Suprapubic skin (tissue), 4 donors: Measurements from ENCODE around the gene CDH4. TPM values are rescaled to one million over a fixed set of nuclear protein-coding genes. Genes with fewer than 3 reads are reported as not detected.

ENCODE experiments used
- DNase-seq, 2 donors: peaks; one replicate each; pipeline ENCODE4 v3.0.0-alpha.2; 2019; ENCODE audit warnings: low spot score in 2 of 2
- H3K27ac ChIP-seq: fragments of 200-600 bp; sonication (generic); one replicate; pipeline ENCODE4 v1.5.1; 2019
- H3K27me3 ChIP-seq: fragments of 200-600 bp; sonication (generic); one replicate; pipeline ENCODE4 v1.5.1; 2019
- H3K36me3 ChIP-seq: fragments of 200-600 bp; sonication (generic); one replicate; pipeline ENCODE4 v1.5.1; 2019
- H3K4me1 ChIP-seq: fragments of 200-600 bp; sonication (generic); one replicate; pipeline ENCODE4 v1.5.1; 2019
- H3K4me3 ChIP-seq: fragments of 200-600 bp; sonication (generic); one replicate; pipeline ENCODE4 v1.5.1; 2019; ENCODE audit warnings: mild to moderate bottlenecking
- H3K9me3 ChIP-seq: fragments of 200-600 bp; sonication (generic); one replicate; pipeline ENCODE4 v1.5.1; 2019
- CTCF ChIP-seq, 2 donors: fragments of 200-600 bp in 1 of 2; fragments of 450-650 bp in 1 of 2; sonication (generic) in 1 of 2; IDR thresholded peaks; one replicate each; pipeline ENCODE4 v1.5.1; 2016 to 2019; ENCODE audit warnings: antibody characterized with exemption in 2 of 2, mild to moderate bottlenecking in 1 of 2, moderate library complexity in 1 of 2
- EP300 ChIP-seq: sonication (generic); formaldehyde crosslinking; IDR thresholded peaks from one replicate; pipeline ENCODE4 v1.6.1; 2017; ENCODE audit warnings: antibody characterized with exemption
- POLR2A ChIP-seq, 2 donors: fragments of 450-650 bp; IDR thresholded peaks; one replicate each; pipeline ENCODE4 v1.6.1; 2017; ENCODE audit warnings: antibody characterized with exemption in 2 of 2, mild to moderate bottlenecking in 2 of 2, moderate library complexity in 2 of 2
- POLR2AphosphoS5 ChIP-seq, 3 donors: sonication (generic); formaldehyde crosslinking; IDR thresholded peaks; one replicate each; pipeline ENCODE4 v1.6.1; 2017; ENCODE audit warnings: antibody characterized with exemption in 3 of 3
- WGBS: methylation state at CpG from one replicate; pipeline ENCODE4 v1.1.5; 2018; 5-methylcytosine and 5-hydroxymethylcytosine counted together
- total RNA-seq, 4 donors: library from RNA; depleted of rRNA; stranded (reverse); fragments of >200 nt; gene quantifications; one replicate each; pipeline ENCODE4 v1.1.0, GENCODE V29; 2016

CDH4 gene
- total RNA-seq, 4 donors from 2014 or later, result 0.91 to 5.9 (median 2.6) TPM

- H3K9me3 ChIP-seq, result no peaks in the 10 kb centered on the region
- no peaks in the 10 kb centered on the region for H3K36me3 ChIP-seq
- DNase-seq, result no peak
- H3K27ac ChIP-seq, result no peak overlapping the region
- no peaks in the 10 kb centered on the region for H3K4me1 ChIP-seq
- no peak overlapping the region for H3K4me3 ChIP-seq
- 95% methylated on average over 13 of the region's 13 CpGs for WGBS
- TF ChIP-seq POLR2A (IDR thresholded peaks at IDR 0.05) (no peak), CTCF (IDR thresholded peaks at IDR 0.05) (no peak), EP300 (no peak), POLR2AphosphoS5 (IDR thresholded peaks at IDR 0.05) (no peak)
- peaks cover 7% of the 10 kb centered on the region for H3K27me3 ChIP-seq
These were observed 304.6 kb downstream of the CDH4 start for GRCh38 chr20:61556673-61557072.

GRCh38 chr20:61557621-61558020 is 305.6 kb downstream of the CDH4 start:
- Histone ChIP-seq H3K27ac (no peak overlapping the region), H3K36me3 (no peaks in the 10 kb centered on the region), H3K27me3 (peaks cover 4% of the 10 kb centered on the region), H3K4me1 (no peaks in the 10 kb centered on the region), H3K4me3 (no peak overlapping the region), H3K9me3 (no peaks in the 10 kb centered on the region)
- DNase-seq, result no peak
- TF ChIP-seq POLR2A (IDR thresholded peaks at IDR 0.05) (no peak), EP300 (no peak), CTCF (IDR thresholded peaks at IDR 0.05) (no peak), POLR2AphosphoS5 (IDR thresholded peaks at IDR 0.05) (no peak)
- 93% methylated on average over 17 of the region's 17 CpGs for WGBS

- H3K4me3 ChIP-seq, result no peak overlapping the region
- DNase-seq, result no peak
- no peak overlapping the region for H3K27ac ChIP-seq
- no peaks in the 10 kb centered on the region for H3K36me3 ChIP-seq
- TF ChIP-seq EP300, result no peak
- no peak for TF ChIP-seq POLR2AphosphoS5 (IDR thresholded peaks at IDR 0.05)
- TF ChIP-seq POLR2A (IDR thresholded peaks at IDR 0.05), result no peak
- no peak for TF ChIP-seq CTCF (IDR thresholded peaks at IDR 0.05)
- no peaks in the 10 kb centered on the region for H3K9me3 ChIP-seq
- H3K27me3 ChIP-seq, result peaks cover 4% of the 10 kb centered on the region
- no peaks in the 10 kb centered on the region for H3K4me1 ChIP-seq
- 72% methylated on average over 10 of the region's 10 CpGs for WGBS
These were observed 306.7 kb downstream of the CDH4 start for GRCh38 chr20:61558726-61559125.

- H3K4me3 ChIP-seq, result no peak overlapping the region
- H3K36me3 ChIP-seq, result no peaks in the 10 kb centered on the region
- H3K9me3 ChIP-seq, result no peaks in the 10 kb centered on the region
- no peak for DNase-seq
- no peak overlapping the region for H3K27ac ChIP-seq
- H3K4me1 ChIP-seq, result no peaks in the 10 kb centered on the region
- WGBS, result 85% methylated on average over 14 of the region's 19 CpGs
- peaks cover 4% of the 10 kb centered on the region for H3K27me3 ChIP-seq
- TF ChIP-seq EP300, result no peak
- TF ChIP-seq POLR2AphosphoS5 (IDR thresholded peaks at IDR 0.05), result no peak
- no peak for TF ChIP-seq POLR2A (IDR thresholded peaks at IDR 0.05)
- TF ChIP-seq CTCF (IDR thresholded peaks at IDR 0.05), result no peak
These were observed 307.8 kb downstream of the CDH4 start for GRCh38 chr20:61559706-61560315.

- no peaks in the 10 kb centered on the region for H3K4me1 ChIP-seq
- no peak for DNase-seq
- no peak for TF ChIP-seq POLR2A (IDR thresholded peaks at IDR 0.05)
- TF ChIP-seq POLR2AphosphoS5 (IDR thresholded peaks at IDR 0.05), result no peak
- TF ChIP-seq EP300, result no peak
- TF ChIP-seq CTCF (IDR thresholded peaks at IDR 0.05), result no peak
- no peaks in the 10 kb centered on the region for H3K36me3 ChIP-seq
- no peaks in the 10 kb centered on the region for H3K9me3 ChIP-seq
- no peak overlapping the region for H3K4me3 ChIP-seq
- H3K27ac ChIP-seq, result no peak overlapping the region
- H3K27me3 ChIP-seq, result peaks cover 4% of the 10 kb centered on the region
- WGBS, result 55% methylated on average over 6 of the region's 15 CpGs
These were observed 308.3 kb downstream of the CDH4 start for GRCh38 chr20:61560361-61560853.
